ENCODE measurements around the gene GTF3C5.
"Not testable (repeated sequence)": the region's sequence is repeated elsewhere in the genome, so short reads cannot be mapped to it uniquely, and the experiment has no call there.

Gene GTF3C5

DNA sequence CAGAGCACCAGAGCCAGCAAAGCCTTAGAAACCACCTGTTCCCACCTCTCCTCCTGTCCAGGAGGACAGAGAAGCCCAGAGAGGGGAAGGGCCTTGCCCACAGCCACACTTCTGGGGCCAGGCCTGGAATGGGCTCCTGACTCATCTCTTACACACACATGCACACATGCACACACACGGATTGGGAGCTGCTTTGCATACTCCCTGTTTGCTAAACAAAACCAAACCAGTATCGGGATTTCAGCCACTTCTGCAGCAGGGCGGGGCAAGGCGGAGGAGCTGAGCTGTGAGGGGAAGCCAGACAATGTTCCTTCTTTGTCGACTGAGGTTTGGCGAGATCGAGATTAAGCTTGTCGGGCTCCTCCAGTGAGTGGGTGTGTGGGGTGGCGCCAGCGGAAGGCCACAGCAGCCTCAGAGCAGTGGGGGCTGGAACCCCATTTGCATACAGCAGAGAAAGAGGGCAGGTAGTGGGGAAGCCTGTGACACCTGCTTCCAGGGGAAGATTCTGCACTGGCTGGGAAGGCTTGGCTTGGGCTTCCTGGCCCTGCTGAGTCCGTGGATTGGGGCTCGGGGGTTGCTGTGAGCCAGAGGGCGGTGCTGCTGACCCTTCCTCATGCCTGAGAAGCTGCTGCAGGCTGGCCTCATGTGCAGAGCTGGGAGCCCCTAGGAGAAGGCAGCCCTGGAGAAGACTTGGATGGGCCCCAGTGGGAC lies 36.2 kb upstream of the GTF3C5 start:
- no peaks in the 10 kb centered on the region for H3K36me3 ChIP-seq
- H3K9me3 ChIP-seq, result no peaks in the 10 kb centered on the region
- H3K27ac ChIP-seq, result no peak overlapping the region
- H3K4me3 ChIP-seq, result no peak overlapping the region
- H3K27me3 ChIP-seq, result peaks cover 0 to 81% of the 10 kb centered on the region in 2 donors
- intact Hi-C loops (cut with DNase I; ENCODE audit: low total_unique reads), result no loop called here
- DNase-seq, result no peak
- TF ChIP-seq CTCF (IDR thresholded peaks at IDR 0.05), result no peak
- no peaks in the 10 kb centered on the region for H3K4me1 ChIP-seq

DNA sequence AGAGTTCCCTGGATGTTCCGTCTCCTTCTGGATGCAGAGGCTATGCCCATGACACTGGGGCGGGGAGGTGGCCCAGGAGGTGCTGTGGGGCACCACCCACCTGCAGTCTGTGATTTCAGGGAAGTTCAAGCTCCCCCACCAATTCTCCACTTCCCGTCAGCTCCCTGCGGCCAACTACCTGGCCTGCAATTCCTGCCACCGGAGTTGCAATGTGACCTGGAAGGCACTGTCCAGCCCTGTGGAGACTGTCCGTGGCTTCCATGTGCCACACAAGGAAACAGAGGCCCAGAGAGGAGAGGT lies 35.7 kb upstream of the GTF3C5 start:
- Histone ChIP-seq H3K27me3 (peaks cover 0 to 83% of the 10 kb centered on the region in 2 donors), H3K27ac (no peak overlapping the region), H3K4me1 (no peaks in the 10 kb centered on the region), H3K9me3 (no peaks in the 10 kb centered on the region), H3K36me3 (no peaks in the 10 kb centered on the region), H3K4me3 (no peak overlapping the region)
- TF ChIP-seq CTCF (IDR thresholded peaks at IDR 0.05), result no peak
- intact Hi-C loops (cut with DNase I; ENCODE audit: low total_unique reads), result no loop called here
- no peak for DNase-seq

- H3K27me3 ChIP-seq, result peaks cover 0 to 85% of the 10 kb centered on the region in 2 donors
- no peak overlapping the region for H3K27ac ChIP-seq
- H3K36me3 ChIP-seq, result no peaks in the 10 kb centered on the region
- no peak for TF ChIP-seq CTCF (IDR thresholded peaks at IDR 0.05)
- H3K4me3 ChIP-seq, result no peak overlapping the region
- no peak for DNase-seq
- no peaks in the 10 kb centered on the region for H3K9me3 ChIP-seq
- intact Hi-C loops (cut with DNase I; ENCODE audit: low total_unique reads), result no loop called here
- no peaks in the 10 kb centered on the region for H3K4me1 ChIP-seq
Observed at GRCh38 chr9:132995879-132996278, 34.9 kb upstream of the GTF3C5 start.

DNA sequence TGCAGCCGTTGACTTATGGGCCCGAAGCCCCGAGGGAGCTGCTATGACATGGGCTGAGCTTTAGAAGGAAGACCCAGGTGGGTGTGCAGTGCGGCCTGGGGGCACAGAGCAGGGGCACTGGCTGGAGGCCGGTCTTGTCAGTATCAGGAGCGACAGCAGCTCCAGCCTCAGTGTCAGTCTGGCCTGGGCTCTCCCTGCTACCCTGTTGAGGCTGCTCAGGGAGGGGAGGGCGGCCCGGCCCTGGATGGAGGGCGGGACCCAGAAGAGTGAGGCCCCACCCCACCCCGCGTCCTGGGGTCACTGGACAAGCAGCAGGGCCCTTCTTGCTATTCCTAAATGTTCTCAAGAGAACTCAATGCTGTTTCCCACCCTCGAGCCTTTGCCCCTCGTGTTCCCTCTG lies 34.3 kb upstream of the GTF3C5 start:
- no peak overlapping the region for H3K4me3 ChIP-seq
- no peaks in the 10 kb centered on the region for H3K36me3 ChIP-seq
- peak in 1 of 2 donors; percentile 0 for DNase-seq
- no peaks in the 10 kb centered on the region for H3K4me1 ChIP-seq
- H3K9me3 ChIP-seq, result no peaks in the 10 kb centered on the region
- intact Hi-C loops (cut with DNase I; ENCODE audit: low total_unique reads), result no loop called here
- no peak overlapping the region for H3K27ac ChIP-seq
- H3K27me3 ChIP-seq, result peaks cover 0 to 82% of the 10 kb centered on the region in 2 donors
- TF ChIP-seq CTCF (IDR thresholded peaks at IDR 0.05), result no peak

GRCh38 chr9:132997591-132997990 lies 33.2 kb upstream of the GTF3C5 start:
- no peak for TF ChIP-seq CTCF (IDR thresholded peaks at IDR 0.05)
- H3K36me3 ChIP-seq, result no peaks in the 10 kb centered on the region
- no peaks in the 10 kb centered on the region for H3K9me3 ChIP-seq
- no peak overlapping the region for H3K27ac ChIP-seq
- no peaks in the 10 kb centered on the region for H3K4me1 ChIP-seq
- intact Hi-C loops (cut with DNase I; ENCODE audit: low total_unique reads), result no loop called here
- peaks cover 0 to 81% of the 10 kb centered on the region in 2 donors for H3K27me3 ChIP-seq
- no peak for DNase-seq
- H3K4me3 ChIP-seq, result no peak overlapping the region

- H3K9me3 ChIP-seq; H3K27ac ChIP-seq; H3K4me3 ChIP-seq; H3K4me1 ChIP-seq; DNase-seq; intact Hi-C loops (cut with DNase I; ENCODE audit: low total_unique reads); H3K36me3 ChIP-seq: not testable (repeated sequence)
- peaks cover 0 to 81% of the 10 kb centered on the region in 2 donors for H3K27me3 ChIP-seq
Observed at GRCh38 chr9:132998221-132998620, 32.6 kb upstream of the GTF3C5 start.

Measured in tibial artery (tissue), 4 donors.